Upper lobe of right lung (tissue), 1 donor: ENCODE results near the gene FAM50A. TPM values are rescaled to one million over a fixed set of nuclear protein-coding genes. Genes with fewer than 3 reads are reported as not detected.
"Not testable (repeated sequence)": the region's sequence is repeated elsewhere in the genome, so short reads cannot be mapped to it uniquely, and the experiment has no call there.

Source experiments
- ATAC-seq: fragments of 200-7000 bp; cut with Tn5 transposase; one replicate; pipeline ENCODE4 v1.9.1; 2020; ENCODE audit warnings: mild to moderate bottlenecking, moderate library complexity
- DNase-seq: peaks from one replicate; pipeline ENCODE4 v3.0.0-alpha.2; 2020
- H3K27ac ChIP-seq: fragments of 200-600 bp; one replicate; pipeline ENCODE4 v1.8.0; 2022
- H3K27me3 ChIP-seq: fragments of 200-600 bp; one replicate; pipeline ENCODE4 v1.8.0; 2022; ENCODE audit warnings: mild to moderate bottlenecking
- H3K36me3 ChIP-seq: fragments of 200-600 bp; one replicate; pipeline ENCODE4 v1.8.0; 2022
- H3K4me1 ChIP-seq: fragments of 200-600 bp; one replicate; pipeline ENCODE4 v1.8.0; 2022
- H3K4me3 ChIP-seq: fragments of 200-600 bp; one replicate; pipeline ENCODE4 v1.8.0; 2022; ENCODE audit warnings: mild to moderate bottlenecking
- H3K9me3 ChIP-seq: fragments of 200-600 bp; one replicate; pipeline ENCODE4 v1.8.0; 2022
- CTCF ChIP-seq: fragments of 200-600 bp; IDR thresholded peaks from one replicate; pipeline ENCODE4 v1.8.0; 2022; ENCODE audit warnings: antibody characterized with exemption
- intact Hi-C: fragments of 100-400 bp; cut with DNase I; formaldehyde crosslinking; loops from one replicate; pipeline ENCODE4 v1.11.0; 2022
- long read RNA-seq: library from polyadenylated mRNA; unstranded; transcript quantifications from one replicate; pipeline ENCODE4 v2.0.0, GENCODE V29; 2021
- total RNA-seq: library from RNA; stranded (reverse); fragmentation: NEBNext Ultra II Directional; extraction: Animal tissue kit (Norgen Biotek cat#: 25700); gene quantifications from one replicate; pipeline ENCODE4 v1.2.1, GENCODE V29; 2021
- donor health status: DM: no; HTN: yes; CAD: no; lungs with severe emphysema.

Gene FAM50A
- total RNA-seq, result 82.0 TPM
- long read RNA-seq, transcript FAM50A-203 (12 exons, 1,470 nt), result minor isoform, 17 of 162 reads
- long read RNA-seq, transcript FAM50A-202 (13 exons, 1,352 nt), result major isoform, 107 of 162 reads
- long read RNA-seq, partial matches to known transcripts, result 17 of 162 reads
- long read RNA-seq, other reads (novel, unspliced or antisense), result 20 of 162 reads

GRCh38 chrX:154443992-154444754, at the start of gene FAM50A:
Gene FAM50A (plus strand): TSS chrX:154444141. CDS start chrX:154444236, 95 bp downstream.
- peak within 1 kb of the TSS; percentile 64 for H3K4me3 ChIP-seq
- peaks cover 12% of the 10 kb centered on the region for H3K4me1 ChIP-seq
- intact Hi-C loops, result no loop called here
- TF ChIP-seq CTCF, result no peak
- H3K27me3 ChIP-seq, result no peaks in the 10 kb centered on the region
- H3K27ac ChIP-seq, result peak within 1 kb of the TSS; percentile 74
- ATAC-seq (peak; percentile 93), DNase-seq (peak; percentile 90)
- peaks cover 16% of the 10 kb centered on the region for H3K36me3 ChIP-seq
- H3K9me3 ChIP-seq, result no peaks in the 10 kb centered on the region

GRCh38 chrX:154396363-154396762, 47.6 kb upstream of the FAM50A start:
- Histone ChIP-seq H3K36me3 (peaks cover 15% of the 10 kb centered on the region), H3K4me3 (peak overlapping the region; percentile 71)
- ATAC-seq, H3K4me1 ChIP-seq, intact Hi-C loops, H3K27me3 ChIP-seq, H3K9me3 ChIP-seq, H3K27ac ChIP-seq, DNase-seq: not testable (repeated sequence)

- peaks cover 15% of the 10 kb centered on the region for H3K36me3 ChIP-seq
- H3K4me3 ChIP-seq, result peak overlapping the region; percentile 71
- DNase-seq (peak; percentile 91), ATAC-seq (peak; percentile 86)
- no peaks in the 10 kb centered on the region for H3K27me3 ChIP-seq
- H3K9me3 ChIP-seq, result no peaks in the 10 kb centered on the region
- intact Hi-C loops, result no loop called here
- TF ChIP-seq CTCF, result no peak
- H3K27ac ChIP-seq, result peak overlapping the region; percentile 98
- peaks cover 3% of the 10 kb centered on the region for H3K4me1 ChIP-seq
Measured at GRCh38 chrX:154396973-154397887, 46.7 kb upstream of the FAM50A start.

- TF ChIP-seq CTCF, result no peak
Measured at GRCh38 chrX:154397888-154398667, 45.9 kb upstream of the FAM50A start, which contains the start of gene RPL10. Gene RPL10 (plus strand): TSS chrX:154398377. CDS start chrX:154398520, 143 bp downstream.

GRCh38 chrX:154398668-154399526, 45.0 kb upstream of the FAM50A start:
- ATAC-seq (peak; percentile 70), DNase-seq (peak; percentile 91)
- intact Hi-C loops, result no loop called here
- Histone ChIP-seq H3K27ac (peak overlapping the region; percentile 98), H3K27me3 (no peaks in the 10 kb centered on the region), H3K36me3 (peaks cover 15% of the 10 kb centered on the region), H3K4me1 (peaks cover 3% of the 10 kb centered on the region), H3K4me3 (peak overlapping the region; percentile 71), H3K9me3 (no peaks in the 10 kb centered on the region)
- peak; percentile 75 for TF ChIP-seq CTCF

More at GRCh38 chrX:154397888-154398667, 45.9 kb upstream of the FAM50A start, which contains the start of gene RPL10:
- H3K4me3 ChIP-seq, result peak within 1 kb of the TSS; percentile 71
- no peaks in the 10 kb centered on the region for H3K27me3 ChIP-seq
- peak within 1 kb of the TSS; percentile 98 for H3K27ac ChIP-seq
- DNase-seq, result peak; percentile 96
- no peaks in the 10 kb centered on the region for H3K9me3 ChIP-seq
- H3K36me3 ChIP-seq, result peaks cover 15% of the 10 kb centered on the region
- intact Hi-C loops, result no loop called here
- peaks cover 3% of the 10 kb centered on the region for H3K4me1 ChIP-seq
- peak; percentile 93 for ATAC-seq
